HepG2 (cell line): ENCODE measurements around the gene SCRN3. TPM values are rescaled to one million over a fixed set of nuclear protein-coding genes. Genes with fewer than 3 reads are reported as not detected.

Experiments used
- AGO2 ChIP-seq: fragments of 200-400 bp; formaldehyde crosslinking; optimal IDR thresholded peaks from 2 replicates; pipeline ENCODE3; 2017; ENCODE audit warnings: mild to moderate bottlenecking, low read depth, low read length, moderate library complexity
- CBFB ChIP-seq: sonication (generic); formaldehyde crosslinking; IDR thresholded peaks from 2 replicates; pipeline ENCODE4 v1.4.0; 2020; ENCODE audit warnings: missing genetic modification reagents
- CCAR2 ChIP-seq: fragments of 200-400 bp; formaldehyde crosslinking; optimal IDR thresholded peaks from 2 replicates; pipeline ENCODE3; 2018; ENCODE audit warnings: low read depth, mild to moderate bottlenecking, low read length, moderate library complexity
- CREM ChIP-seq, 2 experiments: sonication (generic) in 1 of 2; formaldehyde crosslinking in 1 of 2; IDR thresholded peaks; 2 replicates each; pipeline versions ENCODE4 v1.4.0 to v1.6.1; 2016 to 2020; ENCODE audit warnings: antibody characterized with exemption in 1 of 2, mild to moderate bottlenecking in 1 of 2, missing genetic modification reagents in 1 of 2
- KAT7 ChIP-seq: IDR thresholded peaks from 2 replicates; pipeline ENCODE4 v1.6.1; 2018; ENCODE audit warnings: borderline replicate concordance, missing compliant biosample characterization
- KMT2B ChIP-seq: IDR thresholded peaks from 2 replicates; pipeline ENCODE4 v1.6.1; 2016; ENCODE audit warnings: missing genetic modification reagents, missing compliant biosample characterization
- MAFF ChIP-seq: IDR thresholded peaks from 2 replicates; pipeline ENCODE4 v1.6.1; 2011; ENCODE audit warnings: low read depth, low read length, improper control_type of control experiment
- MATR3 ChIP-seq: sonication (generic); formaldehyde crosslinking; IDR thresholded peaks from 2 replicates; pipeline ENCODE4 v1.4.0; 2020; ENCODE audit warnings: missing genetic modification reagents
- MTF2 ChIP-seq: sonication (generic); formaldehyde crosslinking; IDR thresholded peaks from 2 replicates; pipeline ENCODE4 v1.5.0; 2020; ENCODE audit warnings: missing genetic modification reagents, borderline replicate concordance
- PHF8 ChIP-seq: sonication (generic); formaldehyde crosslinking; IDR thresholded peaks from 2 replicates; pipeline ENCODE4 v1.5.0; 2020; ENCODE audit warnings: missing genetic modification reagents
- POLR2AphosphoS5 ChIP-seq: IDR thresholded peaks from 2 replicates; pipeline ENCODE4 v1.6.1; 2012; ENCODE audit warnings: low read depth, low read length
- SP2 ChIP-seq: sonication (generic); formaldehyde crosslinking; IDR thresholded peaks from 2 replicates; pipeline ENCODE4 v1.5.1; 2020; ENCODE audit warnings: mild to moderate bottlenecking, missing genetic modification reagents
- TAF15 ChIP-seq: fragments of 200-400 bp; formaldehyde crosslinking; IDR thresholded peaks from one replicate; pipeline ENCODE4 v1.6.1; 2018; ENCODE audit warnings: mild to moderate bottlenecking, low read depth, low read length; ENCODE audit not compliant: poor library complexity, severe bottlenecking
- TEAD3 ChIP-seq: optimal IDR thresholded peaks from 2 replicates; pipeline ENCODE3; 2016; ENCODE audit warnings: borderline replicate concordance
- ZGPAT ChIP-seq: IDR thresholded peaks from 2 replicates; pipeline ENCODE4 v1.6.1; 2016; ENCODE audit warnings: mild to moderate bottlenecking
- ZKSCAN8 ChIP-seq: IDR thresholded peaks from 2 replicates; pipeline ENCODE4 v1.6.1; 2016; ENCODE audit warnings: borderline replicate concordance, missing genetic modification reagents, missing compliant biosample characterization
- ZNF160 ChIP-seq: sonication (generic); formaldehyde crosslinking; IDR thresholded peaks from 2 replicates; pipeline ENCODE4 v1.8.0; 2022; ENCODE audit warnings: mild to moderate bottlenecking, inconsistent platforms, missing genetic modification reagents
- ZNF496 ChIP-seq: sonication (generic); formaldehyde crosslinking; IDR thresholded peaks from 2 replicates; pipeline ENCODE4 v1.8.1; 2023; ENCODE audit warnings: mild to moderate bottlenecking, moderate library complexity, missing genetic modification reagents; ENCODE audit not compliant: insufficient replicate concordance
- ZNF605 ChIP-seq: sonication (generic); formaldehyde crosslinking; IDR thresholded peaks from 2 replicates; pipeline ENCODE4 v1.8.0; 2022; ENCODE audit warnings: mild to moderate bottlenecking, missing genetic modification reagents
- ZNF746 ChIP-seq: sonication (generic); formaldehyde crosslinking; IDR thresholded peaks from 2 replicates; pipeline ENCODE4 v1.8.0; 2022; ENCODE audit warnings: mild to moderate bottlenecking, missing genetic modification reagents
- ZNF768 ChIP-seq: sonication (generic); formaldehyde crosslinking; IDR thresholded peaks from 2 replicates; pipeline ENCODE4 v1.4.0; 2020; ENCODE audit warnings: missing genetic modification reagents
- ZNF788 ChIP-seq: sonication (generic); formaldehyde crosslinking; IDR thresholded peaks from 2 replicates; pipeline ENCODE4 v1.5.0; 2020; ENCODE audit warnings: mild to moderate bottlenecking, missing genetic modification reagents, borderline replicate concordance
- ZNF792 ChIP-seq: IDR thresholded peaks from 2 replicates; pipeline ENCODE4 v1.6.1; 2016
- polyA plus RNA-seq, 8 experiments: library from polyadenylated mRNA; depleted of rRNA in 3 of 8; stranded (reverse) in 7 of 8; unstranded in 1 of 8; fragments of >200 nt; fragmentation: Illumina TruSeq in 4 of 8; extraction: Trizol in 4 of 8; gene quantifications; 2 replicates each; pipeline versions ENCODE4 v1.2.1 to v1.2.3, GENCODE V29; 2011 to 2016; ENCODE audit warnings: low read depth in 4 of 8, missing spikeins in 1 of 8, mixed read lengths in 1 of 8; ENCODE audit not compliant: insufficient read depth in 1 of 8
- total RNA-seq, 5 experiments: library from RNA; depleted of rRNA; stranded (reverse); fragments of >200 nt; fragmentation: Illumina TruSeq; extraction: Trizol; gene quantifications; 2 replicates each; pipeline ENCODE4 v1.2.3, GENCODE V29; 2016; ENCODE audit warnings: low read depth in 1 of 5
- TF ChIP-seq, protein P1 (sequence below): sonication (generic); formaldehyde crosslinking; IDR thresholded peaks from 2 replicates; pipeline ENCODE4 v1.4.0; 2020; ENCODE audit warnings: missing genetic modification reagents
- TF ChIP-seq, protein P2 (sequence below): sonication (generic); formaldehyde crosslinking; IDR thresholded peaks from 2 replicates; pipeline ENCODE4 v1.4.0; 2020; ENCODE audit warnings: missing genetic modification reagents, borderline replicate concordance
- TF ChIP-seq, protein P3 (sequence below): sonication (generic); formaldehyde crosslinking; IDR thresholded peaks from 2 replicates; pipeline ENCODE4 v1.8.0; 2022; ENCODE audit warnings: mild to moderate bottlenecking, missing genetic modification reagents, moderate library complexity

Gene SCRN3
- total and polyA plus RNA-seq, 2 of the 13 experiments (the other 11 are each of a cell fraction or from before 2014, with no cell fraction given), result 6.6 to 11.3 TPM

DNA sequence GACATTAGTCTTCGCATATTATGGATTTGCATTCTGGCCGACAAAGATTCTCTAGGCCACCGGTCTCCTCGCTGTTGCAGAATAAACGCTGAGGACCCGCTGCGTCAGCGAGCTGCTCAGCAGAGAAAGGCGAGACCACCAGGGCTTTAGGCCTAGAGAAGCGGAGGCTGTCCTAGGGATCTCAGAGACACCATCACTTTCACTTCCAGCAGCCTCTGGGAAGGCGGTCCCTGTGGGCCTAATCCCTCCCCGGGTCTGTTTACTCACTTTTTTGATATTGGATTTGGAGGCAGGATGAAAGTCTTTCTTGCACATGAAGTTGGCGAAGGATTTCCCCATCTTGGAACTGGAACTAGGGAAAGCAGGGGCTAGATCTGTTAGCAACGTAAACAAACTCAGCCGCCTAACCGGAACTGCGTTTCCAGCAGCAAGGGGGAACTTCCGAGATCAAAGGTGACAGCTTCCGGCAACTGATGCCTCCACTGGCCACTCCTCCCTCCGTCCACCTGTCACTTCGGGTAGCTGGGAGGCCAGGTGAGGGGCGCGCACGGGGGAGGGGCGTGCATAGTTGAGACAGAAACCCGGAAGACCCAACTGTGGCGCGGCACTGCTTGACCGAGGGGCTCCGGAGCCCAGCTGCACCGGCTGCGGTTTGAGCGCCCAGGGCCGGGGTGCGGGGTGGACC lies at the start of gene SCRN3 (continued):
- TF ChIP-seq, protein P1, sequence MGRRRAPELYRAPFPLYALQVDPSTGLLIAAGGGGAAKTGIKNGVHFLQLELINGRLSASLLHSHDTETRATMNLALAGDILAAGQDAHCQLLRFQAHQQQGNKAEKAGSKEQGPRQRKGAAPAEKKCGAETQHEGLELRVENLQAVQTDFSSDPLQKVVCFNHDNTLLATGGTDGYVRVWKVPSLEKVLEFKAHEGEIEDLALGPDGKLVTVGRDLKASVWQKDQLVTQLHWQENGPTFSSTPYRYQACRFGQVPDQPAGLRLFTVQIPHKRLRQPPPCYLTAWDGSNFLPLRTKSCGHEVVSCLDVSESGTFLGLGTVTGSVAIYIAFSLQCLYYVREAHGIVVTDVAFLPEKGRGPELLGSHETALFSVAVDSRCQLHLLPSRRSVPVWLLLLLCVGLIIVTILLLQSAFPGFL (CRISPR knock-in tag), result no peak
- TF ChIP-seq ZNF160 (CRISPR knock-in tag), result no peak
- TF ChIP-seq, protein P2, sequence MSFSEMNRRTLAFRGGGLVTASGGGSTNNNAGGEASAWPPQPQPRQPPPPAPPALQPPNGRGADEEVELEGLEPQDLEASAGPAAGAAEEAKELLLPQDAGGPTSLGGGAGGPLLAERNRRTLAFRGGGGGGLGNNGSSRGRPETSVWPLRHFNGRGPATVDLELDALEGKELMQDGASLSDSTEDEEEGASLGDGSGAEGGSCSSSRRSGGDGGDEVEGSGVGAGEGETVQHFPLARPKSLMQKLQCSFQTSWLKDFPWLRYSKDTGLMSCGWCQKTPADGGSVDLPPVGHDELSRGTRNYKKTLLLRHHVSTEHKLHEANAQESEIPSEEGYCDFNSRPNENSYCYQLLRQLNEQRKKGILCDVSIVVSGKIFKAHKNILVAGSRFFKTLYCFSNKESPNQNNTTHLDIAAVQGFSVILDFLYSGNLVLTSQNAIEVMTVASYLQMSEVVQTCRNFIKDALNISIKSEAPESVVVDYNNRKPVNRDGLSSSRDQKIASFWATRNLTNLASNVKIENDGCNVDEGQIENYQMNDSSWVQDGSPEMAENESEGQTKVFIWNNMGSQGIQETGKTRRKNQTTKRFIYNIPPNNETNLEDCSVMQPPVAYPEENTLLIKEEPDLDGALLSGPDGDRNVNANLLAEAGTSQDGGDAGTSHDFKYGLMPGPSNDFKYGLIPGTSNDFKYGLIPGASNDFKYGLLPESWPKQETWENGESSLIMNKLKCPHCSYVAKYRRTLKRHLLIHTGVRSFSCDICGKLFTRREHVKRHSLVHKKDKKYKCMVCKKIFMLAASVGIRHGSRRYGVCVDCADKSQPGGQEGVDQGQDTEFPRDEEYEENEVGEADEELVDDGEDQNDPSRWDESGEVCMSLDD (CRISPR knock-in tag), result peak; percentile 59; the same call in 1 of the 2 replicates
- peak; percentile 78 for TF ChIP-seq SP2 (CRISPR knock-in tag)
- peak; percentile 88 for TF ChIP-seq ZNF788 (CRISPR knock-in tag)
- peak; percentile 93 for TF ChIP-seq POLR2AphosphoS5
- peak; percentile 80 for TF ChIP-seq ZGPAT
- TF ChIP-seq MAFF, result no peak; the same call in 1 of the 2 replicates
- no peak for TF ChIP-seq MATR3
- no peak for TF ChIP-seq ZNF746 (CRISPR knock-in tag)
- peak; percentile 55 for TF ChIP-seq AGO2
- TF ChIP-seq CREM (IDR thresholded peaks at IDR 0.05), result peak; percentile 89
- no peak for TF ChIP-seq CREM (CRISPR knock-in tag; IDR thresholded peaks at IDR 0.05)
- no peak for TF ChIP-seq TEAD3 (CRISPR knock-in tag)
- TF ChIP-seq PHF8 (CRISPR knock-in tag), result peak; percentile 93
- TF ChIP-seq KAT7 (CRISPR knock-in tag), result peak; percentile 93
- peak; percentile 98 for TF ChIP-seq KMT2B (CRISPR knock-in tag)
- TF ChIP-seq CBFB, result peak; percentile 53
- no peak for TF ChIP-seq TAF15
- TF ChIP-seq CCAR2, result peak; percentile 67
- TF ChIP-seq ZNF496 (CRISPR knock-in tag), result no peak
- TF ChIP-seq, protein P3, sequence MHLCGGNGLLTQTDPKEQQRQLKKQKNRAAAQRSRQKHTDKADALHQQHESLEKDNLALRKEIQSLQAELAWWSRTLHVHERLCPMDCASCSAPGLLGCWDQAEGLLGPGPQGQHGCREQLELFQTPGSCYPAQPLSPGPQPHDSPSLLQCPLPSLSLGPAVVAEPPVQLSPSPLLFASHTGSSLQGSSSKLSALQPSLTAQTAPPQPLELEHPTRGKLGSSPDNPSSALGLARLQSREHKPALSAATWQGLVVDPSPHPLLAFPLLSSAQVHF (CRISPR knock-in tag), result no peak
- TF ChIP-seq ZKSCAN8 (CRISPR knock-in tag), result peak; percentile 59; the same call in 1 of the 2 replicates
- TF ChIP-seq MTF2 (CRISPR knock-in tag), result peak; percentile 88
- TF ChIP-seq ZNF605 (CRISPR knock-in tag), result peak; percentile 95
- TF ChIP-seq ZNF792 (CRISPR knock-in tag), result peak; percentile 79
- peak; percentile 43; the same call in 1 of the 2 replicates for TF ChIP-seq ZNF768 (CRISPR knock-in tag)
